AG04449 (cell line): Measurements from ENCODE around the gene MAN1A1.
A peak's percentile ranks its signal among the peaks of the same experiment; 100 is the strongest.
"Not testable (repeated sequence)": the region's sequence is repeated elsewhere in the genome, so short reads cannot be mapped to it uniquely, and the experiment has no call there.

Experiments
- CTCF ChIA-PET: fragments of 350-600 bp; formaldehyde crosslinking; extraction: SDS; loops from one replicate; lab custom pipeline; 2021; ENCODE audit warnings: antibody characterized with exemption; lab: Yijun Ruan, JAX
- POLR2A ChIA-PET: fragments of 400-600, 350-600 bp; formaldehyde crosslinking; extraction: SDS; loops from one replicate; lab custom pipeline; 2020; ENCODE audit warnings: antibody characterized with exemption, inconsistent platforms; lab: Yijun Ruan, JAX
- DNase-seq: peaks from one replicate; pipeline ENCODE4 v3.0.0-alpha.2; 2010; ENCODE audit warnings: low read depth, low spot score
- H3K4me3 ChIP-seq: 2 replicates; pipeline ENCODE4 v1.5.1; 2011; ENCODE audit warnings: low read depth, mild to moderate bottlenecking, control low read depth, low read length
- TF ChIP-seq, protein P1 (sequence below): IDR thresholded peaks from one replicate; pipeline ENCODE4 v1.5.1; 2011; ENCODE audit warnings: mild to moderate bottlenecking, moderate library complexity, low read length, control low read depth, inconsistent platforms; ENCODE audit not compliant: insufficient read depth; ENCODE audit errors: missing control alignments

The MAN1A1 gene

DNA sequence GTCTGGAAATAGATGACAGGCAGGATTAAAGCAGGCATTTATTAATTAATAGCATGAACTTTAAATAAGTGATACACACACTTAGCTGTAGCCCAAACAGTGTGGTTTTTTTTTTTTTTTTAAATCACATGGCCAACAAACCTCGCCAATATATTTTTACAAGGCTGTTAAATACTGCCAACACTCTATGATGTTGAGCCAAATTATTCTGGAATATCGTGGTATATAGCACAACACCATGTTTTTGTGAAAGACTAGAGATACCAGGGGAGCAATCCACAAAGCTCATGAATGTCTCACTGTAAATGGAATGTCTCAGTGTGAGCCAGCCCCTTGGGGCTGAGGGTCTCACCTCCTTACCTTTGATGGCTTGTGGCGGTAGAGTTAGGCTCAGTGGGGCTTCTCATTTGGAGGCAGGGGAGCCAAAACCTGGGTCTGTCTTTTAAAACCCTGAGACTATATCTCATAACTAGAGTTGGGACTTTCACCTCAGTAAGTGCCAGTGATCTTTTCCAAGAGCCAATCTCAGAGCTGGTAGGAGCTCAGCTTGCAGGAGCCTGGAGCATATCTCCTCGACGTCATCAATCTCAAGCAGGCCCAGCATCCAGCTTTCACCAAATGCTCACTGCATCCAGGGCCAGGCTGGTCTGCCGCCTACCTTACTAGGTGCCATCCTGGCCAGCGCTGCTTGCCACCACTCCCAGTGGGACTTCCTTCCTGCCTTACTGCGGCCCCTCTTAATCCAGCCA is 192.6 kb downstream of the MAN1A1 start:
- POLR2A ChIA-PET = no interaction called here
- CTCF ChIA-PET = no interaction called here
- TF ChIP-seq, protein P1, sequence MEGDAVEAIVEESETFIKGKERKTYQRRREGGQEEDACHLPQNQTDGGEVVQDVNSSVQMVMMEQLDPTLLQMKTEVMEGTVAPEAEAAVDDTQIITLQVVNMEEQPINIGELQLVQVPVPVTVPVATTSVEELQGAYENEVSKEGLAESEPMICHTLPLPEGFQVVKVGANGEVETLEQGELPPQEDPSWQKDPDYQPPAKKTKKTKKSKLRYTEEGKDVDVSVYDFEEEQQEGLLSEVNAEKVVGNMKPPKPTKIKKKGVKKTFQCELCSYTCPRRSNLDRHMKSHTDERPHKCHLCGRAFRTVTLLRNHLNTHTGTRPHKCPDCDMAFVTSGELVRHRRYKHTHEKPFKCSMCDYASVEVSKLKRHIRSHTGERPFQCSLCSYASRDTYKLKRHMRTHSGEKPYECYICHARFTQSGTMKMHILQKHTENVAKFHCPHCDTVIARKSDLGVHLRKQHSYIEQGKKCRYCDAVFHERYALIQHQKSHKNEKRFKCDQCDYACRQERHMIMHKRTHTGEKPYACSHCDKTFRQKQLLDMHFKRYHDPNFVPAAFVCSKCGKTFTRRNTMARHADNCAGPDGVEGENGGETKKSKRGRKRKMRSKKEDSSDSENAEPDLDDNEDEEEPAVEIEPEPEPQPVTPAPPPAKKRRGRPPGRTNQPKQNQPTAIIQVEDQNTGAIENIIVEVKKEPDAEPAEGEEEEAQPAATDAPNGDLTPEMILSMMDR = no peak
- no peak for DNase-seq
- H3K4me3 ChIP-seq = no peak overlapping the region

GRCh38 chr6:119156082-119156481 is 193.5 kb downstream of the MAN1A1 start:
- H3K4me3 ChIP-seq, DNase-seq, POLR2A ChIA-PET: not testable (repeated sequence)
- CTCF ChIA-PET = interaction anchor here (1.5 kb wide), 1 partner anchor 9 kb away, joined by 4 read pairs; no protein-coding TSS in a partner anchor

DNA sequence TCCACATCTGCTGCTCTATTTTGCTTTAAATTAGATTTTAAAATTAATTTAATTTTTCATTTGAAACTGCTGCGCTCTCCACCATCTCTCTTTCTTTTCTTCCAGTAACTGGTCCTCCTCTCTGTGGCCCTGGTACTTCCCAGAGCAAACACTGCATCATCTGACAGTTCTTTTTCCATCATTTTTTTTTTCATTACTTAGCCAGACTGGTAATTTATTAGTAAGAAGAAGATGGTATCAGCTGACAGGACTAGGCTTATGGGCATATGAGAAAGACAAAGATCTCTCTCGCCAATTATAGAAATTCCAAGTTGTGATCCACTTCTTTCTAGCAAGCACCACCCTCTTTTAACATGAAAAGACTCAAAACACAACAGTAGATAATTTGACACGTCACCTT is 197.4 kb downstream of the MAN1A1 start:
- ChIA-PET POLR2A (no interaction called here), CTCF (interaction anchor here (0.6 to 1.0 kb wide), 4 partner anchors 8 to 536 kb away, joined by 3 read pairs; no protein-coding TSS in a partner anchor)
- no peak overlapping the region for H3K4me3 ChIP-seq
- no peak for DNase-seq
- TF ChIP-seq, protein P1 = no peak

DNA sequence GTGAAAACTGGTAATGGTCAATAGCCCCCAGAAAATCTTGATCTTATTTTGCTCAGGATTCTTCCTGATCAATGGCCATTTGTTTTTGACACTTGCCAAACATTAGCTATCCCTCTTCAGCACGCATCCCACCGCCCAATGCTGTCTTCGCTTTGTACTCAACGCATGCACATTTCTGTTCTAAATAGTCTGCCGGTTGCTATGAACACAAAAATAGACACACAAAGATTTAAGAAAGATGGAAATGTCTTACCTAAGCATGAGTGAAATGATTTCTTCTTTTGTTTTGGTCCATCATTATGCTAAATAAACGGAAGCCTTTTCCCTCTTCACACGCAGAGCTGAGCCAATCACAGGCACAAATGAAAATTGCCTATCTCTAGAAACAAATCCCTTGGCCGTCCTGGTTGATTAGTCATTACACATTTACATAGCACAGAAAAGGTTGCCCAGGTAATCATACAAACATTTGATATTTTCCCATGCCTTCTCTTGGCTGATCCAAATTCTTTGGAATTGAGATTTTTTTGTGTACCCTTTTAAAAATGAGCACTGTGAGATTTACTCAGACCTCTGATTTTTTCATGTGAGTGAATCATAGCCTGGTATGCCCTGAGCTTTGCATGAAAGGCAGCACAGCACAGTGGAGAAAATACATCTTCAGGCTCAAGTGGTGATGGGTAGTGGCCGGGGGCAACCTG is 200.6 kb downstream of the MAN1A1 start:
- TF ChIP-seq, protein P1 = no peak
- no peak for DNase-seq
- no peak overlapping the region for H3K4me3 ChIP-seq
- POLR2A ChIA-PET = interaction anchor here (1.7 kb wide), 1 partner anchor 201 kb away, joined by 5 read pairs; no protein-coding TSS in a partner anchor
- CTCF ChIA-PET = interaction anchor here (0.7 to 4.4 kb wide), 23 partner anchors 9 to 1914 kb away, joined by 3 to 55 read pairs (median 5); no protein-coding TSS in a partner anchor

GRCh38 chr6:119148098-119148824 is 201.3 kb downstream of the MAN1A1 start:
- ChIA-PET POLR2A (interaction anchor here (1.7 kb wide), 1 partner anchor 202 kb away, joined by 5 read pairs; no protein-coding TSS in a partner anchor), CTCF (interaction anchor here (0.7 to 4.4 kb wide), 31 partner anchors 9 to 1914 kb away, joined by 3 to 55 read pairs (median 5); no protein-coding TSS in a partner anchor)
- TF ChIP-seq, protein P1 = peak; percentile 37
- H3K4me3 ChIP-seq = no peak overlapping the region
- DNase-seq = no peak

DNA sequence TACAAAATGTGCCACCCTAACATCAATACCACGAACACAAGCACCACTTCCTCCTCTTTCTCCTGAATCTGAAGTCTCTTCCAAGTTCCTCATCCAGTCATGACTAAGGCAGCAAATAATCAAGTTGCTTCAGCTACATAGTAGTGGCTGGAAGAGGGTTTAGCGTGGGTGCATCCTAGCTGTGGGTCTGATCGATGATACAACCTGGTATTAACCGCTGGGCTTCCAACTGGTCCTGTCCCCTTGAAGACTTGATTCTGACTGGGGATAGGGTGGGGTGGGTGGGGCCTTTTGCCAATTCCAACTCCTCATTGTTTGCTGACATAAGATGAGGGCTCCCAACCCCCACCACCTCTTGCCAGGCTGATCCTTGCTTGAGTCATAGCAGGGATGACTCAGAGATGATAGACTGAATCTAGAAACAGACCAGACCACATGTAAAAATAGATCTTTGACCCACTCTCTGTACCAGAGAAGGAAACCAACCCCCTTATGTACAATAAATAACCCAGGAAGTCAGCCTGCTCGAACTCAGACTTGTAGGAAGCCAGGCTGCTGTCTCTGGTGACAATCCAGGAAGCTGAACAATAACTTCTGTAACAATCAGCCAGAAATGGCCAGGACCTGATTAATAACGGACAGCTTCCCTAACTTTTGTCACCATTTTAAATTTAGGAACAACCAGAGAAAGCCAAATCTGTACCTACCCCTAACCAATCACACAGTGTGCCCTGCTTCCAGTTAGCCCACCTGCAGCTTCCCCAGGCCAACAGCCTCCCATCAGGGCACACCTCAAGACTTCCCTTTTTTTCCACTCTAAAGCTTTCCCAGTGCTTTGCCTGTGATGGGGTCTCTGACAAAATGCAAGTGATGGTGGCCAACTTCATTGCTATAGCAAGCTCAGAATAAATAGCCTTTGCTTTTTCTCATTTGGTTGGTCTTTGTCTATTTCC is 202.2 kb downstream of the MAN1A1 start:
- TF ChIP-seq, protein P1 = no peak
- no peak overlapping the region for H3K4me3 ChIP-seq
- ChIA-PET CTCF (interaction anchor here (0.6 to 4.4 kb wide), 27 partner anchors 8 to 1915 kb away, joined by 3 to 55 read pairs (median 5); no protein-coding TSS in a partner anchor), POLR2A (interaction anchor here (1.0 to 1.7 kb wide), 2 partner anchors 10 to 203 kb away, joined by 3 to 5 read pairs; no protein-coding TSS in a partner anchor)
- peak; percentile 82 for DNase-seq
